D721Med (cell line): Measurements from ENCODE around the gene BNC2.

Experiments used
- DNase-seq: peaks from one replicate; pipeline ENCODE4 v3.0.0; 2011; ENCODE audit warnings: low spot score; ENCODE audit not compliant: insufficient read length
- FAIRE-seq: peaks from 2 replicates; lab custom pipeline; 2011; peaks lifted over from hg19 to GRCh38; lab: Jason Lieb, UNC
- TF ChIP-seq, protein P1 (sequence below): IDR thresholded peaks from 2 replicates; pipeline ENCODE4 v1.5.1; 2012; ENCODE audit warnings: mild to moderate bottlenecking, control low read depth; ENCODE audit not compliant: insufficient read depth; ENCODE audit errors: missing control alignments

Gene BNC2

GRCh38 chr9:16427873-16428427, 442.5 kb downstream of the BNC2 start:
- TF ChIP-seq, protein P1, sequence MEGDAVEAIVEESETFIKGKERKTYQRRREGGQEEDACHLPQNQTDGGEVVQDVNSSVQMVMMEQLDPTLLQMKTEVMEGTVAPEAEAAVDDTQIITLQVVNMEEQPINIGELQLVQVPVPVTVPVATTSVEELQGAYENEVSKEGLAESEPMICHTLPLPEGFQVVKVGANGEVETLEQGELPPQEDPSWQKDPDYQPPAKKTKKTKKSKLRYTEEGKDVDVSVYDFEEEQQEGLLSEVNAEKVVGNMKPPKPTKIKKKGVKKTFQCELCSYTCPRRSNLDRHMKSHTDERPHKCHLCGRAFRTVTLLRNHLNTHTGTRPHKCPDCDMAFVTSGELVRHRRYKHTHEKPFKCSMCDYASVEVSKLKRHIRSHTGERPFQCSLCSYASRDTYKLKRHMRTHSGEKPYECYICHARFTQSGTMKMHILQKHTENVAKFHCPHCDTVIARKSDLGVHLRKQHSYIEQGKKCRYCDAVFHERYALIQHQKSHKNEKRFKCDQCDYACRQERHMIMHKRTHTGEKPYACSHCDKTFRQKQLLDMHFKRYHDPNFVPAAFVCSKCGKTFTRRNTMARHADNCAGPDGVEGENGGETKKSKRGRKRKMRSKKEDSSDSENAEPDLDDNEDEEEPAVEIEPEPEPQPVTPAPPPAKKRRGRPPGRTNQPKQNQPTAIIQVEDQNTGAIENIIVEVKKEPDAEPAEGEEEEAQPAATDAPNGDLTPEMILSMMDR = no peak
- FAIRE-seq (no peak), DNase-seq (no peak)

GRCh38 chr9:16426716-16427115, 443.8 kb downstream of the BNC2 start:
- FAIRE-seq (no peak), DNase-seq (no peak)
- TF ChIP-seq, protein P1 = no peak

DNA sequence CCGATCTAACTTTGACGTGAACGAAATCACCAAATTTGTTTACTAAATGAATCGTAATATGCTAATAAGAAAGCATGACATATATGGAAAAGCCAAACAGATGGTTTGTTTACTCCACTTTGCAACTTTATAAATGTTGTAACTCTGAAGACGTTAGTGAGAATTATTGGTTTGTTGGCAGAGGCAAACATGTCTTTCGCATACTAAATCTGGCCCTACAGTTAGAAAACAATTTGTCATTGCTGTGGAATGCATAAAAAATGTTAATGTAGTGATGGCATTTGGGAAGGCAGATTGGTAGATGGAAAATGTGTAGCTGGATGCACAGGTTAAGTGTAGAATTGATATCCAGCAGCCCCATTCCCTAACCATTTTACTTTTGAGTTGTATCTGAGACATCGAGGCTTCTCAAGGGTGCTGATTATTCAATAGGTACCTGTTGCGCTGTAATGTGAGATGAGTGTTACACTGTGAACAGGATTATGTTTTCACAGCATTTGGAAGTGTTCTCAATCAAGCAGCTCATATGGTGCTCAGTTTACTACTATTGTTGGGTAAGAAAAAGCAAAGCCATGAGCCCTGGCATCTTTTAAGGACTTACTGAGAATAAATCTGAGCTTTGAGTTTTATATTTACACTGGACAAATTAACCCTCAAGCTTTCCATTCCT, 444.8 kb downstream of the BNC2 start:
- TF ChIP-seq, protein P1 = no peak
- DNase-seq (no peak), FAIRE-seq (no peak)

DNA sequence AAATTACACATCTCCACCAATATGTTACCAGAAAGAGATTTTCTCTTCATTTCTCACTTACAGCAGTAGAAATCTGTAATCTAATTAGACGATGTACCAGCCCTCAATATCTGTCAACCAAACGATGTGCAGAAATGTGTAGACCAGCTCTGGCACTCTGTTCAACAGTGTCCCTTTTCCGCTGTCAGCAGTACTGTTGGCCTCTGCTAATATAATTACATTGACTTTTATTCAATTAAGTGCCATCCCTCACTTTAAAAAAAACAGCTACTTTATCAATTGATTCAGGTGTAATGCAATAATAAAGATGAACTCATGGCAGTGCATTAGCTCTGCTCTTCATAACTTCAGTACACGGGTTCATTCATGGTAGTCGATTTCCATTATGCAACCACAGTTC, 448.4 kb downstream of the BNC2 start:
- FAIRE-seq (no peak), DNase-seq (no peak)
- TF ChIP-seq, protein P1 = no peak

DNA sequence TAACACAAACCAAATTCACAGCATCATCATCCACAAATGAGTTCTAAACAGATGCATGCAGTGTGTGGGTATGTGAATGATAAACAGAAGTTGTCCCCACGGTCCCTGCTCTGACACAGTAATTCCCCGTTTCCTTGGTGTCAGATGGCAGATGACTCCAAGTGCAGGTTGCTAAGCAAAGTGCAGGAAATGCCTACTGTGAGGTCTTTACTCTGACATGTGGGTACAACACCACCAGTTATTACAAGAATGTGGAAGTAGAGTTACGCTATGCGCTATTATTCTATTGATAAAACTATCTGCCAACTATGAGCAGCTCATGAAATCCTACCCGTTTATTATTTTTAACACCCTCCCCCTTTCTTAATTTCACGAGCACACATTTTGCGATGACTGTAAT, 448.9 kb downstream of the BNC2 start:
- TF ChIP-seq, protein P1 = no peak
- DNase-seq = no peak
- FAIRE-seq = no peak

GRCh38 chr9:16419124-16419523, 451.3 kb downstream of the BNC2 start:
- no peak for FAIRE-seq
- TF ChIP-seq, protein P1 = no peak
- no peak for DNase-seq

- no peak for FAIRE-seq
- no peak for DNase-seq
- TF ChIP-seq, protein P1 = no peak
Measured at GRCh38 chr9:16418721-16419120, 451.7 kb downstream of the BNC2 start.
